Gastrocnemius medialis (tissue), 4 donors: ENCODE data around the gene MUC2. TPM values are rescaled to one million over a fixed set of nuclear protein-coding genes. Genes with fewer than 3 reads are reported as not detected.

Source experiments
- ATAC-seq, 2 donors: fragments of 150-250 bp; one replicate each; pipeline ENCODE4 v1.9.1; 2016
- DNase-seq, 2 donors: peaks; one replicate each; pipeline ENCODE4 v3.0.0-alpha.2; 2019
- H3K27ac ChIP-seq, 4 donors: fragments of 200-600 bp; sonication (generic); 1 replicate in 1 of 4; 2 replicates in 3 of 4; pipeline ENCODE4 v1.5.1; 2016 to 2018; ENCODE audit warnings: mild to moderate bottlenecking in 2 of 4, moderate library complexity in 1 of 4
- H3K27me3 ChIP-seq, 3 donors: fragments of 200-600 bp; sonication (generic) in 2 of 3; 1 replicate in 1 of 3; 2 replicates in 2 of 3; pipeline versions ENCODE4 v1.5.1 to v1.6.0; 2016 to 2019; ENCODE audit warnings: mild to moderate bottlenecking in 1 of 3, moderate library complexity in 1 of 3
- H3K36me3 ChIP-seq, 2 donors: fragments of 200-600 bp; sonication (generic) in 1 of 2; one replicate each; pipeline ENCODE4 v1.5.1; 2017 to 2018
- H3K4me1 ChIP-seq, 2 donors: fragments of 200-600 bp; sonication (generic) in 1 of 2; one replicate each; pipeline ENCODE4 v1.5.1; 2016 to 2017; ENCODE audit warnings: mild to moderate bottlenecking in 2 of 2
- H3K4me3 ChIP-seq, 4 donors: fragments of 200-600 bp; sonication (generic) in 3 of 4; 1 replicate in 1 of 4; 2 replicates in 3 of 4; pipeline ENCODE4 v1.5.1; 2016 to 2019; ENCODE audit warnings: mild to moderate bottlenecking in 2 of 4
- H3K9me3 ChIP-seq, 3 donors: fragments of 200-600 bp; sonication (generic) in 2 of 3; 1 replicate in 1 of 3; 2 replicates in 2 of 3; pipeline ENCODE4 v1.5.1; 2016 to 2019
- CTCF ChIP-seq, 5 experiments: fragments of 450-650 bp in 3 of 5; fragments of 200-600 bp in 2 of 5; sonication (generic) in 2 of 5; IDR thresholded peaks in 4 of 5; conservative IDR thresholded peaks in 1 of 5; 1 replicate in 4 of 5; 2 replicates in 1 of 5; pipeline ENCODE4 v1.5.1; 2016 to 2019; ENCODE audit warnings: antibody characterized with exemption in 5 of 5, mild to moderate bottlenecking in 3 of 5, moderate library complexity in 3 of 5
- POLR2A ChIP-seq, 2 donors: fragments of 450-650 bp; IDR thresholded peaks; one replicate each; pipeline ENCODE4 v1.6.1; 2017; ENCODE audit warnings: antibody characterized with exemption in 2 of 2, mild to moderate bottlenecking in 2 of 2, moderate library complexity in 2 of 2
- in situ Hi-C, 4 donors: fragments of 200-750 bp; cut with MboI; loops; one replicate each; pipeline versions ENCODE4 v1.15.0 to v1.8.0; 2017; ENCODE audit warnings: low sequenced_read_pairs in 4 of 4
- intact Hi-C: fragments of 100-400 bp; cut with DNase I; formaldehyde crosslinking; loops from one replicate; pipeline ENCODE4 v1.15.1; 2023; ENCODE audit warnings: low total_unique reads
- total RNA-seq, 4 donors: library from RNA; depleted of rRNA; stranded (reverse); fragments of >200 nt; gene quantifications; one replicate each; pipeline versions ENCODE4 v1.1.0 to v1.2.3, GENCODE V29; 2016

The MUC2 gene
- total RNA-seq, 4 donors from 2014 or later = 0.90 TPM; not detected in 3

DNA sequence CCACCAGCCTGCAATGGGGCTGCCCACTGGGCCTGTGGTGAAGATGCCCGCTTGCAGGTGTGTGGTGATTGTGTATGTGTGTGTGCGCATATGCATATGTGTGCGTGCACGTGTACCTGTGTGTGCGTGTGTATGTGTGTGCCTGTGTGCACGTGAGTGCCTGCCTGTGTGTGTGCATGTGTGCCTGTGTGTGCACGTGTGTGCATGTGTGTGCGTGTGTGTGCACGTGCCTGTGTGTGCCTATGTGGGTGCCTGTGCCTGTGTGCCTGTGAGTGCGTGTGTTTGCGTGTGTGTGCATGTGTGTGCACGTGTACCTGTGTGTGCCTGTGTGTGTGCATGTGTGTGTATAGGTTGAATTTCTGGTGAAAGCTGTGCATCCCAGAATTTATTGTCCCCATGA, 35.8 kb upstream of the MUC2 start:
- H3K27me3 ChIP-seq = peaks cover 0 to 35% (median 19%) of the 10 kb centered on the region in 3 donors
- TF ChIP-seq CTCF (IDR thresholded peaks at IDR 0.05 in 4 of 5, conservative IDR thresholded peaks at IDR 0.05 in 1 of 5) (no peak), POLR2A (IDR thresholded peaks at IDR 0.05) (no peak)
- in situ Hi-C loops (no loop called here), intact Hi-C loops (no loop called here)
- H3K9me3 ChIP-seq = no peaks in the 10 kb centered on the region
- H3K4me1 ChIP-seq = no peaks in the 10 kb centered on the region
- DNase-seq = no peak
- H3K27ac ChIP-seq = no peak overlapping the region
- no peak overlapping the region for H3K4me3 ChIP-seq
- H3K36me3 ChIP-seq = no peaks in the 10 kb centered on the region
- ATAC-seq = no peak

- H3K36me3 ChIP-seq = no peaks in the 10 kb centered on the region
- intact Hi-C loops = no loop called here
- no peaks in the 10 kb centered on the region for H3K9me3 ChIP-seq
- ATAC-seq (no peak), DNase-seq (no peak)
- in situ Hi-C loops = no loop called here
- no peak overlapping the region for H3K27ac ChIP-seq
- H3K4me3 ChIP-seq = no peak overlapping the region
- no peak for TF ChIP-seq POLR2A (IDR thresholded peaks at IDR 0.05)
- TF ChIP-seq CTCF (IDR thresholded peaks at IDR 0.05 in 4 of 5, conservative IDR thresholded peaks at IDR 0.05 in 1 of 5) = no peak
- peaks cover 0 to 35% (median 16%) of the 10 kb centered on the region in 3 donors for H3K27me3 ChIP-seq
- H3K4me1 ChIP-seq = no peaks in the 10 kb centered on the region
Observed at GRCh38 chr11:1039481-1040427, 34.9 kb upstream of the MUC2 start.

DNA sequence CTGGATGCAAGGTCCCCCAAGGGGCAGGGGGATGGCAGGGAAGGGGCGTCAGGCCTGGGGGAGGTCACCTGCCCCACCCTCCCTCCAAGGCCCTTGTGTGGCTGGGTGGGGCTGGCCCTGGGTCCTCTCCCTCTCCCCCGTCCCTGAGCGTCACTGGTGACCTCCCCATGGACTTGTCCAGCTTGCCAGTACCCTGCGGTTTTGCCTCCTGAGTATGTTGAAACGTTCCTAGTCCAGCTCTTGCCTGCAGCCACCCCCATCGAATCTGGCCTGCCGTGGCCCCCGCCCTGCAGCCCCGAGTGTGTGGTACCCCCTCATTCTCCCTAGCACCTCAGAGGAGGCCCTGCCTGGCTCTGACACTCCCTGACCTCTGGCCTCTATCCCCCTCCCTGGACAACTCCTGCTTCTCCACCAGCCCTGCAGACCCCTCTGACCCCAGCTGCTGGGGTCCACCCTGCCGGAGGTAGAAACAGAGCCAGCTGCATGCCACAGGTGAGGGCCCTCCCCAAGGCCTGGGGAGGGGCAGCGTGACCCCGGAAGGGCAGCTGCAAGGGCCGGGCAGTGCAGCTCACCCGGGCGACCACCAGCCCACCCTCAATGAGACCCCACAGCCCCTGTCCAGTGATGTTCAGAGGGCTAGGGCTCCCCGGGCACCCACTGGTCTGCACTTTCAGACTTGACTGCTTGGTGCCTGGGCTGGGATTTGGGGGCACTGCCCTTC, 34.1 kb upstream of the MUC2 start:
- Histone ChIP-seq H3K4me3 (no peak overlapping the region), H3K27me3 (peaks cover 0 to 28% (median 7%) of the 10 kb centered on the region in 3 donors), H3K9me3 (no peaks in the 10 kb centered on the region), H3K36me3 (no peaks in the 10 kb centered on the region), H3K27ac (no peak overlapping the region), H3K4me1 (no peaks in the 10 kb centered on the region)
- no peak for TF ChIP-seq CTCF (IDR thresholded peaks at IDR 0.05 in 4 of 5, conservative IDR thresholded peaks at IDR 0.05 in 1 of 5)
- ATAC-seq = no peak
- intact Hi-C loops (no loop called here), in situ Hi-C loops (no loop called here)
- DNase-seq = no peak

DNA sequence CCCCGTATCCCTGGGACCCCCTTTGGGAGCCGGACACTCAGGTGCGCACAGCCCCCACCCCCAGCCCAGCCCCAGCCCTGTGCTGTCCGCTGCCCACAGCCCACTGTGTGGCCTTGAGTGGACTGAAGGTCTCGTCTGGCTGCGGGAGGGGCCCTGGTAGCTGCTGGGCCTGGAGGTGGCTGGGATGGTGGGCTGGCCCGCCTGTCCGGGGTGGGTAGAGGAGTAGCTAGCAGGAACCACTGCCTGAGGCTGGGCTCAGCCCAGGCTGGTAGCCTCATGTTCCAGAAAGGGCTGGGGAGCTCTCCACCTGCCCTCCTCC, 33.6 kb upstream of the MUC2 start:
- intact Hi-C loops = no loop called here
- Histone ChIP-seq H3K4me3 (no peak overlapping the region), H3K27me3 (peaks cover 0 to 23% (median 2%) of the 10 kb centered on the region in 3 donors), H3K27ac (no peak overlapping the region), H3K4me1 (no peaks in the 10 kb centered on the region), H3K36me3 (no peaks in the 10 kb centered on the region), H3K9me3 (no peaks in the 10 kb centered on the region)
- TF ChIP-seq CTCF (IDR thresholded peaks at IDR 0.05 in 4 of 5, conservative IDR thresholded peaks at IDR 0.05 in 1 of 5) (no peak), POLR2A (IDR thresholded peaks at IDR 0.05) (no peak)
- in situ Hi-C loops = no loop called here
- DNase-seq (no peak), ATAC-seq (no peak)
